HG03095 (cell line): ENCODE results near the gene KIRREL3.
"Not testable (repeated sequence)": the region's sequence is repeated elsewhere in the genome, so short reads cannot be mapped to it uniquely, and the experiment has no call there.

Experiments used
- ATAC-seq: cut with Tn5 transposase; IDR thresholded peaks from one replicate; pipeline ENCODE4 v1.9.1; 2021; ENCODE audit warnings: moderate library complexity; ENCODE audit not compliant: unreplicated experiment

The KIRREL3 gene

DNA sequence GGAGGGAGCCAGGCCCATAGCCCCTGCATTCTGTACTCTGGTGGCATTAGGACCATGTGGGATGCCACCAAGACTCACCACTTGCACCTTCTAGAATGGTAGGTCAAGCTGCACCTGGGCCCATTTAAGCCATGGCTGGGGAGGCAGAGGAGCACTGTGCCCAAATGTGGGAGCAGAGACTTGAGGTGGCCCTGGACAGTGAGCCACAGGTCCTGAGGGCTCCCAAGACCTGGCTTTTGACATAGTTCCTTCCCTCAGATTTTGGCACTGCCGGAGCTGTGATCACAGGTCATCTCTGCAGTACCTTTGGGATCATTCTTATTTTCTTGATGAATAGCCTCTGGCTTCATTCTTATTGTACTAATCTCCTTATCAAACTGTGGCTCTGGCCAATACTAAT is 601.8 kb downstream of the KIRREL3 start:
- ATAC-seq = no peak

DNA sequence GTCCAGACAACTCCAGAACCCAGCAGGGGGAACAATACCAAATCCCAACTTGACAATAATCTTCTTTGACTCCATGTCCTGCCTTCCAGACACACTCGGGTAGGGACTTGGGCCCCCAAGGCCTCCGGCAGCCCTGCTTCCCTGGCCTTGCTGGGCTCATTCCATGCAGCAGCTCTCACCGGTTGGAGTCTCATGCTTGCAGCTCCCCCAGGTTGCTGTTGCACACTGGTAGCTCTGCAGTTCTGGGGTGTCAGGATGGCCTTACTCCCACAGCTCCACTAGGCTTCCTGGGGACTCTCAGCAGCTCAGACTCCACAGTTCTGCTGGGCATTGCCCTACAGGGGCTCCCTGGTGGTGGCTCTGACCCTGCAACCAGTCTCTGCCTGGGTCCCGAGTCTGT is 602.3 kb downstream of the KIRREL3 start:
- no peak for ATAC-seq

DNA sequence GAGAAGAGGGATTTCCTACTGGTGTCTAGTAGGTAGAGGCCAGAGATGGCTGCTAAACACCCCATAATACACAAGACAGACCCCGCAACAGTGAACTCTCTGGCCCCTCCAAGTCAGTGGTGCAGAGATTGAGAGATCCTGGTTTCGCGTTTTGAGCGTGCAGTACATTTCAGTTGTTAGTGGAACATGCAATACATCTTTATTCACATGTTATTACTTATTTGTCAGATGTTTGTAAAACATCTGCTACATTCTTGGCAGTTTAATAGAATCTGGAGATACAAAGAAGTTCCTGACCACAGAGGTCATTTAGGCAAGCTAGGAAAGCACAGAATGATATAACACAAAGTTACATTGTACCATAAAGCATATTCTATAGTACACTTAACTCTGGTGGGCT is 603.6 kb downstream of the KIRREL3 start:
- no peak for ATAC-seq

DNA sequence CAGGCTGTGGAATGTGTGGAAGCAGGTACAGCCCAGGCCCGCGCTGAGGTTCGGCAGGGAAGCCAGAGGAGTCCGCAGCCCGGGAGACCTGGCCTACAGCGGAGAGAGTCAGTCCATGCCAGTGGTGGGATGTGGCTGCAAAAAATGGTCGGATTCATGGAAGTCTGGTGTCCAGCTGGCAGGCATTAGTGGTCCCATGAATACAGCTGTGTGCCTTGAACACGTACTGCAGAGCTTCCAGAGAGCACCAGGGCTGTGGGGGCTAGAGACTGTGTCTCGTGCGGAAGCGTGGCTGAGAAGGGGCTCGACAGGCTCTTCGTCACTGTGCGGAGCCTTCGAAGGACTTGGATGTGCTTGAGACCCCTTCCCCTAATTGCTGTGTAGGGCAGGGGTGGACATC is 604.3 kb downstream of the KIRREL3 start:
- ATAC-seq = not testable (repeated sequence)

DNA sequence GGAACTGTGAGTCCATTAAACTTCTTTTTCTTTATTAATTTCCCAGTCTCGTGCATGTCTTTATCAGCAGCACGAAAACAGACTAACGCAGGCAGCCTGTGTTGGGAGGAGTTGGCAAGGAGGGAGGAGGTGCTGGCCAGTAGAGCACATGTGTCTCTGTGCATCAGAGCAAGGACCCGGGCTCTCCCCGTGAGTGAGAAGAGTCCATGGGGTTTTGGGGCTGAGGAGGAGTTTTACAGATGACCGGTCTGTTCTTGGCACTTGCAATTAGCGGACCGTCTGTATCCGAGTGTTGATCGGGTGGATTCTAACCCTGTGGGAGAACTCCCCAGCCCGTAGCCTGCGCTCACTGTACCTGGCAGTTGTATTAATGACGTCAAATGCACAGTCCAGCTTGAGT is 604.8 kb downstream of the KIRREL3 start:
- ATAC-seq = not testable (repeated sequence)

DNA sequence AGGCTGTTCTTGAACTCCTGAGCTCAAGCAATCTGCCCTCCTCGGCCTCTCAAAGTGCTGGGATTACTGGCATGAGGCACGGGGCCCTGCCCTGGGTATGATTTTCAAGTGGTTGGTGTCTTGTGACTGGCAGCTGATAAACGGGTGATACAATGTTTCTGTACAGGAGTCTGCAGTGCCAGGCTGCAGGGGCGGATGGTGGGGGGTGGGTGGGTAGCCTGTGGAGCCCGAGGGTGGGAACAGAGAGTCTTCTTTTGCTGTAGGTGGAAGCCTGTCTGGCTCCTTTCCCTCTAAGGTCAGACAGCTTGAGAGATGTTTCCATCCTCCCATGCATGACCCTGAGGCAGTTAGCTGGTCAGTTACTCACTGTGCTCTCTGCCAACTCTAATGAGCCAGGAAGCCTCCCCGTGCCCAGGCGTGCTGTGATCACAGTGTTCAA is 605.9 kb downstream of the KIRREL3 start:
- ATAC-seq = not testable (repeated sequence)

DNA sequence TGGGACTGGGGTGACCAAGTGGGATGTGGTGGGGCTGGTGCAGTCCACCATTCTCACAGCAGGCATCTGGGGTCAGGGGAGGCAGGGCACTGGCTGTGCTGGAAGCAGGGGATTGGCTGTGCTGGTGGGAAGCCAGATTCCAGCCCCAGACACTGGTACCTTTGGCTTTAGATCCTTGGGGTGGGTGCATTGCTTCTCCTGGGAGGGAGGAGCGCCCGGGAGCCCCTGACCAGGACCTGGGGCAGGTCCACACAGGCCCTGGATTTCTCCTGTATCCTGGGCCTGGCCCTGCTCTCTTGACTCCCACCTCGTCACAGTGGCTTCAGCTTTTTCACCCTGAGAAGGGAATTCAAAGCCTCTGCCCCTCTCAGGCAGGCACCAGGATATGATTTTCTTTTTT is 606.5 kb downstream of the KIRREL3 start:
- ATAC-seq = no peak

DNA sequence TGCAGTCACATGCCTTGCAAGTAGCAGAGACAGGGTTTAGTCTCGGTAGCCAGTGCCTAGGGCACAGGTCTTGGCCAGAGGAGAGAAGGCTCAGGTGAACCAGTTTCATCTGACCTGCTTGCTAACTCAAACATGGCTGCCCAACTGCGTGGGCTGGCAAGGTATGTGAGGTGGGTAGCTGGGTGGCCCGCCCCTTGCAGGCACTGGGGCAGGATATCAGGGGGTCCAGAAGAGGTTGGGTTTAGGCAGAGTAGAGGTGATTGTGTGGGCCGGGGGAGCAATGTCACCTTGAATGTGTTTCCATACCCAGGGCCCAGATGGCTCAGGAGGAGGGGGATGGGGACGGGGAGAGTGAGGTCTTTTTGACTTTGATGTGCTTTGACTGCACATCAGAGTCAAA is 607.4 kb downstream of the KIRREL3 start:
- ATAC-seq = no peak

DNA sequence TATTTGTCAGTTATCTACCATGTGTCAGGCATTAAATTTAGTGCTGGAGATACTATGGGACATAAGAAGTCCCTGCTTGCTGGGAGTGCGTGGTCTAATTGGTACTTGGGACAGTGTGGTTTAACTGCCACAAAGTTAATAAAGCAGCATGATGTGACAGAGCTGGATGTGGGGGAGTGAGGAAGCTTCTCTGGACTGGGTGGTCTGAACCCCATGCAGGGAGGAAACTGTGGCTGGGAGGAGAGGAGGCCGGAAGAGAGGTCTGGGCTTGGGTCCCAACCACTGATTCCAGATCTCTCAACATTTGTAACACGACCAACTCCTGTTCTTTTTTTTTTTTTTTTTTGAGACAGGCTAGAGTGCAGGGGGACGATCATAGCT is 607.9 kb downstream of the KIRREL3 start:
- no peak for ATAC-seq

DNA sequence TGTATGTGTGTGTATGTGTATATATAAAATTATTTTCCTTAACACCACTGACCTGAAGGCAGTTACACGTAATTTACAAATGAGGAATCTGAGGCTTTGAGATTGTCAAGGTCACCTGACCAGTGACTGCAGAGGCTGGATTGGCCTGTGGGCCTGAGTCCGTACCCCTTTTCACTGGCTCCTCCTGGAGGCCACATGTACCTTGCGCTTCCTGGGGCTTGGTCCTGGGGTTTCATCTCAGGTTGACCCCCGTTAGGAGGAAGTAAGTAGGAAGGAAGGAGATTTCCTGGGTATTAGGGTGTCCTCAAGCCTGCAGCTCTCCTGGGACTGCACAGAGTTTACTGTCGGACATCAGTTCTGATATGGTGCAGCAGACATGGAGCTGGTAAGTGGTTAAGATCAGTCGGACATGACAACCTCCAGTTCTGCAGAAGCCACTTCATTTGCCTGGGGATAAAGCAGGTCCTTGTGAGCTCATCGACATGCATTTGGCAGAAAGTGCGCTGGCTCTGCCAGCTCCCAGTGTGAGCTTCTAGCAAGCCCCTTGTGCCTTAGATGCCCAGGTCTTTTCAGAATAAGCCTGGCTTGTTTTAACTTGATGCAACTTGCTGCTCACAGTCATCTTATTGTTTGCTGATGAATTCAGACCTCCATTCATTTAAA is 608.5 kb downstream of the KIRREL3 start:
- peak; percentile 65 for ATAC-seq

DNA sequence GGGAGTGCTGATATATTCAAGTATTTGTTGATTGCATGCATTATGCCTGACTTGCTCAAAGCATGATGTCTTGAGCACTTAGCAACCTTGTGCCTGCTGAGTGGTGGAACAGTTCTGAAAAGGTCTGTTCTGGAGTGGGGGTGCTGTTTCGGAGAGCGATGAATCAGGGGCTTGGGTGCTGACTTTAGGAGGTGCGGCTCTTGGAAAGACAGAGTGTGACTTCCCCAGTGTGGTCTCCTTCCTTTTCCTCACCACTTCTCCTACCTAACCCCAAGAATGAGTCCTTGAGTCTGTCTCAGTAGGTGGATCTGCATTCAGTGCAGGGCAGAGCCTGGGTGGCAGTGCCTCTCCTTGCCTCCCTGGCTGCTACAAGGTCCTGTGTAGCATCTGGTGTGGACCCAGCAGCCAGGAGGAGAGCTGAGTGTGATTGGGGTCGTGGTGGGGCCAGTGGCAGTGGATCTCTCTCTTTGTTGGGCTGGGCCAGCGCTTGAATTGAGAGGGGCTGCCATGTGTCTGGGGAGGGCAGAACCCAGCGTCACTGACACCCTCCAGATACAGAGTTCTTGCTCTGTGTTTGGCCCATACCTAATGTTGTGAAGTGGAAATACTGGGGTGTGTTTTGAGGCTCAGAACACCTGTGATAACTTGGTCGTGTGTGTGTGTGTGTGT is 609.1 kb downstream of the KIRREL3 start:
- no peak for ATAC-seq

DNA sequence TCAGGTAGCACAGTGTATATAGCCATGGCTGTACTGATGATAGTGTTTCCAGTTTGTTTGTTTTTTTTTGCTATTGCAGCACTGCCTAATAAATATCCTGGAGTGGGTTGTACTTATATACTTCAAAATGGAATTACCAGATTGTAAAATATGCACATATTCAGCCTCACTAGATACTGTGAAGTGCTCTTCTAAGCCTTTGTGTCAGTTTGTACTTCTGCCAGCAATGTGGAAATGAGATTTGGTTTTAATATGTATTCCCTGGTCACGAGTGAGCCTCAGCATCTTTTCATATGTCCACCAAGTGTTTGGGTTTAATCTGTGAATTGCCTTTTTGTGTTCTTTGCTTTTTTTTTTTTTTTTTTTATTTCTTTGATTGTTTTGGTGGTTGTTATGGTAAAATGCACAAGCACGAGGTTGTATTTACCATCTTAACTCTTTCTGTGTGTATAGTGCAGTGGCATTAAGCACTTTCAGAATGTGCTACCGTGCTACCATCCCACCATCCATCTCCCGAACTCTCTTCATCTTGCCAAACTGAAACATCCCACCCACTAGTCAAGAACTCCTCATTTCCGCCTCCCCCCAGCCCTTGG is 610.2 kb downstream of the KIRREL3 start:
- no peak for ATAC-seq

DNA sequence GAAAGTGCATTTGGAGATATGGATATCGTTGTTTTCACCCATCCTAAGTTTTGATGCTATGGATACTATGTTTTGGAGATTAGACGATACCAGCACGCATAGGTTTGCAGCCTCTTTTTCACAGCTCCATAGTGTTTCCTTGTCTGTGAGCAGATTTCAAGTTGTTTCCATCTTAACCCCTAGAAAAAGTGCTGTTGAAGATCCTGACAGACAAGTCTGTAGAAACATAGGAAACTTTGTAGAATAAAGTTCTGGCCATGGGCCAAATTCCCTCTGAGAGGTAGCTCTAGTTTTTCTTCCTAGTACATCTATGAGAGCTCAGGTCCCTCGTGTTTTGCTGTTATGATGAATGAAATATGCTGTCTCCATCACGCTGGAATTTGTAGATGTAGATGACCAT is 612.7 kb downstream of the KIRREL3 start:
- no peak for ATAC-seq

DNA sequence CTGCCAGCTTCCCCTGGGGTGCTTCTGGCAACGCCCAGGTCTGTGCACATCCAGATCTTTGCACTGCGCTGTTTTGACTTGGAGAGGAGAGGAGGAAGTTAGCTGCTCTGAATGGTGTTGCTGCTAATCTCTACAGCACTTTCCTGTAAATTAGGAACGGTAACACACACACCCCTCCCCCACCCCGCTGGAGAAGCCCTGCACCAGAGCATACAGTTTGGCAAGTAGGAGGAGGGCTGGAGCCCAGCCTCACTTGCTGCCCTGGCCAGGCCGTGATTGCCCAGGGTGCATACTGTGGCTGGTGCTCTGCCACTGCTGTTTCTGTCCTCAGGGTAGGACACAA is 613.9 kb downstream of the KIRREL3 start:
- ATAC-seq = not testable (repeated sequence)

DNA sequence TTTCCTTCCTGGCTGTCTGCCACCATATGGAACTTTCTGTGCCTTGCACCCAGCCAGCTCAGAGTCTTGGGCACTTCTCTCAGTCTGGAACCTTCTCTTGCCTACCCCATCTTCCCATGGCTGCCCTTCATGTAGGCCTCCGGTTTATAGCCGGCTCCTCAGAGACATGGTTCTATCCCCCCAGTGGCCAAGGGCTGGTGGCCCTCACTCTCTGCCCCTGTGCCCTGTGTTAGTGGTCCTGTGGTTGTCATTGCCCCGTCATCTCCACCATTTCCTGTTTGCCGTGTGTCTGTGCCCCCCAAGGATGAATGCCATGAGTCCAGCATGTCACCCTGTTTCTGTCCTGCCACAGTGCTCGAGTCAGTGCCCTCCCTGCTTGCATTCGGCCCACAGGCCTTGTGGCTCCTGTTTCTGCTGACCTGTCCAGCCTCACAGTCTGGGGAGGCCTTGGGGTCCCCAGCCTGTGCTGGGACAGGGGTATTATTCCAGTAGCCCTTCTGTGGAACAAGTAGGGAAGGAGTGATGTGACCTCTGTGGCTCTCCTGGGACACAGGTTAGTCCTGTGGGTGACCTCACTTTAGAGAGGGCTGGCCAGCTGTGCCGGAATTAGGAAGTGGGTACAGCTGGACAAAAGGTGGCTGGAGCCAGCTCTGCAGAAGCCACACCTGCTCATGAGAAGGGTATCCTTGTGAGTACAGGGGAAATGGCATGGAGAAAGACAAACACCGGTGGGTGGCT is 614.4 kb downstream of the KIRREL3 start:
- ATAC-seq = no peak

DNA sequence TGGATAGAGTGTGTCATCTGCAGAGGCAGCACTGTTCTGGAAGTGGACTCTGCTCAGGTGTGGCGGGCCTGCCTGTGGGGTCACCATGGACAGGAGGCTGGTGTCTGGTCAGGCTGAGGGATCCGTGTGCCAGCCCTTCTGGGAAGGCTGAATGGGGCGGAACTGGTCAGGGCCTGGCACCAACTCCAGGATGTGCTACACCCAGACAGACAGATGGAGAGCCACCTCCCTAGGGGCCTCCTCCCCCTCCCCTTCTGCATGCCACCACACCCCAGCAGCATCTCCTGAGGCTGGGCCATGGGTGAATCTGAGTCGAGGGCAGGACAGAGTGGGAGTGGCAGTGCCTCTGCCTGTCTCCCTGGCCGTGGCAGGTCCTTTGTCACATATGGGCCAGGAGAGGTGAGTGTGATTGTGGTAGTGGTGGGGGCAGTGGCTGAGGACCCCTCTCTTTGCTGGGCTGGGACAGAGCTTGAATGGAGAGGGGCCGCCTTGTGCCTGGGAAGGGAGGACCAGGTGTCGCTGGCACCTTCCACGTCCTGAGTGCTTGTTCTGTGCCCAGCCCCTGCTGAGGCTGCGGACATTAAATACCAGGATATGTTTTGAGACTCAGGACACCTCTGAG is 616.0 kb downstream of the KIRREL3 start:
- no peak for ATAC-seq

DNA sequence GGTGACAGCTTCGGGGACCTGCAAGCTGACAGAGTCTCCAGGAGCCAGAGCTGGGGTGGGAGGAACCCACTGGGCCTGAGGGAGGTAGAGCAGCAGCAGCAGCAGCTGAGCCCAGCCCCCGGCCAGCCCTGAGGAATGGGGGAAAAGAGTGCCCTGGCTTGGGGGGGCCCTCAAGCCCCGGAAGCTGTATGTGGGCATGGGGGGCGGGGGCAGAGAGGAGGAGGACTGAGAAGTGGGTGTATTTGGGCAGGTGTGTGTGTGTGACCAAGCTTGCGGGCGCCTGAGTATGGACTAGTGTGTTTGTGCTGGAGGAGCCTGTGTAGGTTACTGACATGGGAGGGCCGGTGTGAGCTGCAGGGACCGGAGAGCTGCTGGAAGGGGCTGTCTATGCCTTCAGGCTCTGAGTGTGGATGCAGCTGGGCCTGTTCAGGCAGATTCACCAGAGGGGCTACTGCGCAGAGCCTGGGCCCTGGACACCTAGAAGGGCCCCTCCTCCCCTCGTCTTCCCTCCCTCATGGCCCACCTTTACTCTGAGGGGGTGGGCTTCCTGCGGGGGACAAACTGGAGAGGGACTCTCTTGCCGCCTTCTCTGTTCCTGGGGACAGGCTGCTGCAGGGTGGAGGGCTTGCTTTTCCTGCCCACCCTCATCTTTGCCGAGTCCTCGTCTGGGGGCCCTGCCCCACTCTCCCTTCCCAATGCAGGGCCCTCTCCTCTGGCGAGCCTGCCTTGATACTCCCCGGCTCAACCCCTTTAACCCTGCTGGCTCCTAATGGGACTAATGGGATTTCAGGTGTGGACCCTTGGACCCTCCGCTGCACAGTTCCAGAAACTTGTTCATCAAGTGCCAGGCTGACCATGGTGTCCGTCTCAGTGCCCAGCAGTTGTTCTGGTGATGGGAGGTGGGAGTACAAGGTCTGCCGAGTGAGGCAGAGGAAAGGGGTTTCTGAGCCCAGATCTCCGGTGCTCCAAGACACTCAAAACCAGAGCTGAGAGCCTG is 616.9 kb downstream of the KIRREL3 start:
- no peak for ATAC-seq

DNA sequence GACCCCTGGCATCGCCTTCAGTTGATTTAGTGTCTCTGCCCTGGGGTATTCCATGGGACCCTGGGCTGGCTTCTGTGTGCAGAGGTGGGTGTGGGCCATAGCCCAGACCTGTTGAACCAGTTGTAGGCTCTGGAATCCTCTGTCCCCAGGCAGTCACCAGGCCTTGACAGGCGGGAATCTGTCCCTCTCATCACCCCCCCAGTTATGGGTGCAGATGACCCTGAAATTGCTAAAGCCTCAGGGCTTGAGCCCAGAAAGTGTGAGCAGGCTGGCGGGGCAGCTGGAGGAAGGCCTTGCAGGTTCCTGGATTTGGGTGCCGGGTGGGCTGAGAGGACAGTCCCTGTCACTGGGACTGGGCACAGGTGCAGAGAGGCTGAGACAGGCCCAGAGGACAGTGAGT is 617.9 kb downstream of the KIRREL3 start:
- ATAC-seq = not testable (repeated sequence)

DNA sequence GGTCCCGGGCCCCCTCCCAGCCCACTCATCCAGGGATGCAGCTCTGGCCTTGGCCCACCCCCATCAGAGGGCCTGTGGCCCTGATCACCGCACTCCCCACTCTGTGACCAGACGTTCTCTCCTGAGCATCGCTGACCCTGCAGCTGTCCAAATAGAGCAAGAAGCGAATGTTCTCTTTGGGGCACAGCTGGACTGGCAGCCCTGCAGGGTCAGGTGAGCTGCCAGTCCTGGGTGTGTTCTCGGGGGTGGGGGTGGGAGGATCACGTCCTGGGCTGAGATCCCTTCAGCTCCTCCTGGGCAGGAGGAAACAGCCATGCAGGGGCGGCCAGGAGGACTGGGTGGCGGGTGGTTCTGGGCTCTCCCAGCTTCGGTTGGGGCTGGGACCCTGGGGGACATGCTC is 618.6 kb downstream of the KIRREL3 start:
- not testable (repeated sequence) for ATAC-seq

DNA sequence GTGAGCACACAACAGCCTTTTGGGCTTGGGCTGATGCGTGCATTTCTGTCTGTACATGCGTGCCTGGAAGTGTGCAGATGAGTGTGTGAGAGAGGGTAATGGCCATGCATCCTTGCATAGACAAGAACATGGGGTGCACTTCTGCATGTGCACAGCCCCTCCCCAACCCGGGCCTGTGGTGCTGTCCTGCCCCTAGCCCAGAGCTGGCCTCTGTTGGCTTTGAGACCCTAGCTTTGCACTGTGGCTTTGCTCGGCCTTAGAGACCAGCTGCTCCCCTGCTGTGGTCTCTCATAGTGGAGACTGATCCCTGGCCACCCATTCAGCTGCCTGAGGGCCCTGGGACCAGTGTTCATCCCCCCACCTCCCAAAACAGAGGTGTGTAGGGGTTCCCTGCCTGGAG is 619.7 kb downstream of the KIRREL3 start:
- no peak for ATAC-seq
